NCI-H82 treated with DMSO at 0.1 percent for 48 hours (cell line): ENCODE data around the gene LPA.
A peak's percentile ranks its signal among the peaks of the same experiment; 100 is the strongest.
"Not testable (repeated sequence)": the region's sequence is repeated elsewhere in the genome, so short reads cannot be mapped to it uniquely, and the experiment has no call there.

ENCODE experiments used
- DNase-seq: peaks from one replicate; lab custom pipeline; 2025; ENCODE audit not compliant: unreplicated experiment; lab: John Stamatoyannopoulos, UW

The LPA gene

GRCh38 chr6:160662429-160662828 is 1.6 kb downstream of the LPA start:
- DNase-seq, result no peak

- DNase-seq, result no peak
Measured at GRCh38 chr6:160661216-160661615, 2.9 kb downstream of the LPA start.

GRCh38 chr6:160659562-160659961 is 4.5 kb downstream of the LPA start:
- no peak for DNase-seq

GRCh38 chr6:160634706-160635105 is 29.4 kb downstream of the LPA start:
- no peak for DNase-seq

GRCh38 chr6:160595838-160596832 is 67.9 kb downstream of the LPA start:
- DNase-seq, result no peak

- not testable (repeated sequence) for DNase-seq
Measured at GRCh38 chr6:160595297-160595696, 68.8 kb downstream of the LPA start.

GRCh38 chr6:160586374-160586773 is 77.7 kb downstream of the LPA start:
- DNase-seq, result no peak

- DNase-seq, result no peak
Measured at GRCh38 chr6:160583794-160584193, 80.3 kb downstream of the LPA start.

- DNase-seq, result no peak
Measured at GRCh38 chr6:160581406-160581805, 82.7 kb downstream of the LPA start.

GRCh38 chr6:160578515-160578914 is 85.6 kb downstream of the LPA start:
- not testable (repeated sequence) for DNase-seq

GRCh38 chr6:160573943-160574342 is 90.1 kb downstream of the LPA start:
- DNase-seq, result no peak

GRCh38 chr6:160571201-160571600 is 92.9 kb downstream of the LPA start:
- DNase-seq, result not testable (repeated sequence)

GRCh38 chr6:160544802-160545201 is 119.3 kb downstream of the LPA start:
- DNase-seq, result no peak

- DNase-seq, result no peak
Measured at GRCh38 chr6:160535270-160535669, 128.8 kb downstream of the LPA start.

- DNase-seq, result no peak
Measured at GRCh38 chr6:160534050-160534696, 129.9 kb downstream of the LPA start.

GRCh38 chr6:160532315-160532714 is 131.8 kb downstream of the LPA start:
- DNase-seq, result no peak

GRCh38 chr6:160531826-160532225 is 132.2 kb downstream of the LPA start:
- no peak for DNase-seq

GRCh38 chr6:160529524-160529923 is 134.6 kb downstream of the LPA start:
- DNase-seq, result not testable (repeated sequence)

GRCh38 chr6:160523223-160523622 is 140.9 kb downstream of the LPA start:
- no peak for DNase-seq

- DNase-seq, result peak; percentile 14
Measured at GRCh38 chr6:160520043-160520904, 143.8 kb downstream of the LPA start.

- no peak for DNase-seq
Measured at GRCh38 chr6:160519603-160520042, 144.5 kb downstream of the LPA start.
